Caki2 (cell line): ENCODE measurements around the gene PLK3. TPM values are rescaled to one million over a fixed set of nuclear protein-coding genes. Genes with fewer than 3 reads are reported as not detected.
"Not testable (repeated sequence)": the region's sequence is repeated elsewhere in the genome, so short reads cannot be mapped to it uniquely, and the experiment has no call there.

ENCODE experiments used
- DNase-seq: peaks from one replicate; pipeline ENCODE4 v3.0.0-alpha.2; 2015; ENCODE audit warnings: low read depth
- in situ Hi-C: cut with HindIII; loops from 2 replicates; pipeline ENCODE4 v1.10.0; 2016; ENCODE audit warnings: low sequenced_read_pairs, low pct_unique_long_range_greater_than_20kb, mixed read lengths
- total RNA-seq: library from RNA; depleted of rRNA; stranded (reverse); fragments of >200 nt; shearing (Covaris generic); gene quantifications from 2 replicates; pipeline ENCODE4 v1.2.3, GENCODE V29; 2014; ENCODE audit warnings: low replicate concordance

The PLK3 gene
- total RNA-seq, 1 experiment from 2014 or later = 11.7 TPM

DNA sequence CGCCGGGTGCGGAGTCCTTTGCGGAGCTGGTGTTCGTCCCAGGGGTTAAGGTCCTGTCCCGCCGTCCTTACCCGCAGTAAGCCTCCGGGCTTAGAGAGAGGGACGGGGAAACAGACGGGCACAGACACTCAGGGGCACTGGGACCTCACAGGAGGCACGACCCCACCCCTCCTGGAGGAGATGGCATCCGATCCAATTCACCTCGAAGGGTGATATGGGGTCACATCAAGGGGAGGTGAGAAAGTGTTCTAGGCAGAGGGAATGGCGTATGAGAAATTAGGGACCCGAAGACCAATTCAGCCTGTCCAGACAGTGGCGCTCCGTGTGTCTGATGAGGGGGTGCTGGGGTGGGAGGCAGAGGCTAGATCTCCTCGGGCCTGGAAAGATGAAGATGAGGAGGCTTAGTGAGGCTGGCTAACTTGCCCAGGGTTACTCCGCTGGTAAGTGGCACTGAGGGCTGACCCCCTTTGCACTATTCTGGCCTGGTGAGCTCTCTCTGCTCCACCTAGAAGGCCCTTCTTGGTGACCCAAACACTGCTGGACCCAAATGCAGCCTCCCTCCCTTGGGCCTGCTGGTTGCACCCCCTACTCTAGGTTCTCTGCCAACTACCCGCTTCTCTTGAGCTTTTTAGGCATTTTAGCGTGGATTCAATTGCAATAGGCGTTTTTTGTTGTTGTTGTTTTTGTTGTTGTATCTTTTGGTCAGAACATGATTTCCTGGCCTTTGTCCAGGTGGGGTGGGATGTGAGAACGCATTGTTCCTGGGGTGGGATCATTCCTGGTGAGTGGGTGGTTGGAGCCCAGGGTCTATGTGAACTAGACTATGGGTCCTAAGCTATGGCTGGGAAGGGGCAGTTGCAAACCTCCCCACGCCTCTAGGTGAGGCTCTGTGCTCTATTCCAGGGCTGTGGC, 20.4 kb downstream of the PLK3 start:
- no peak for DNase-seq
- in situ Hi-C loops = no loop called here

DNA sequence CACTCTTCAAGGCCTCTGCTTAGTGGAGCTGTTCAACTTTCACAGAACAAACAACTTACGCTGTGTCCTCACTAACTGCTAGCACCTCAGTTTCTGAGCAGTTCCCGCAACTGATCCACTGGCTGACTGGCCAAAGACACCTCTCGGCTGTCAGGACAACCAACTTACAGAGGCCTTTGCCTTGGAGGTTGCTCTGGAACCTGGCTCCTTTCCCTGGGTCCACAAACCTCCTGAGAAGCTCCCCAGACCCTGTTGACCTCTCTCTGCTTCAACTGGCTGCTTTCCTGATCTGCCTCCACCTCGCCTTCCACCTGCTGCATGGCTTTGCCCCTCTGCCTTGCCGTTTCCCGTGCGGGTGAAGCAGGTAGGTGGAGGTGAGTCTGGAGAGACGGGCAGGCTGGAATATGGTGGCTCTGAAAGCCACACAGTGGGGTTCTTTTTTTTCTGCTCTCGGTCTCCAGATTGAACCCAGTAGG, 21.1 kb downstream of the PLK3 start:
- in situ Hi-C loops = no loop called here
- DNase-seq = no peak

GRCh38 chr1:44822131-44822701, 22.0 kb downstream of the PLK3 start:
- no peak for DNase-seq
- in situ Hi-C loops = no loop called here

- DNase-seq = no peak
- in situ Hi-C loops = no loop called here
Measured at GRCh38 chr1:44822981-44823451, 22.8 kb downstream of the PLK3 start.

- DNase-seq, in situ Hi-C loops: not testable (repeated sequence)
Measured at GRCh38 chr1:44824392-44824791, 24.2 kb downstream of the PLK3 start.

DNA sequence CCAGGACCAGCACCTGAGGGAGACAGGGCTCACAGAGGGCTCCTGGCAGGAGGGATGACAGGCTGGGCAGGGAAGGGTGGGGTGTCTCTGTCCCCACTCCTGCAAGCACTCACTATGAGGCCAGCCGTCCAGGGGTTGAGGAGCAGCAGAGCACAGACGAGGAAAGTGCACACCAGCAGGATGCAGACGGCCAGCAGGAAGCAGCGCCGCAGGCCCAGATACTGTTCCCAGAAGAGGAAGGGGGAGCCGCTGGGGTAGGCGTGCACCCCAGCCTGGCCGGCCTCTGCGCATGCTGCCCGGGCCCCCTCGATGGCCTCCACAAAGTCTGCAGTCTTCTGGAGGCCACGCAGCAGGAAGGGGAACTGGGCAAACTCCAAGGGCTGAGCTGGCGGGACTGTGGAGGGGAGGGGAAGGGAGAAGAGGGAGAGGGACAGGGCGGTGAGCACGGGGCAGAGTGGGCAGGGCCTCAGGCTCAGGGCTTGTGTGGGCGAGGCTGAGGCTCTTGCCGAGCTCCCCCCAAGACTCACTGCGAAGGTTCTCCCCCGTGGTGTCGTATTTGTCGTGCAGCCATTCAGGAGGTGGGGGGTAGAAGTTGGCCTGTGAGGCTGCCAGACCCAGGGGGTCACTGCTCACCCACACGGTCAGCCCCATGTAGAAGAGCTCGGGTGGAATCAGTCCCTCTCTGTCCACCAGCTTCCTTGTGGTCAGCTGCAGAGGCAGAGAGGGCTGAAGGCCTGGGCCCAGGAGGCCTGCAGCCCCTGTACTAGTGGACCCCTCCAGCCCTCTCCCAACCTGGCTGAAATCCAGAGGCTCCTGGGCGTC, 26.4 kb downstream of the PLK3 start:
- DNase-seq = no peak
- in situ Hi-C loops = no loop called here

DNA sequence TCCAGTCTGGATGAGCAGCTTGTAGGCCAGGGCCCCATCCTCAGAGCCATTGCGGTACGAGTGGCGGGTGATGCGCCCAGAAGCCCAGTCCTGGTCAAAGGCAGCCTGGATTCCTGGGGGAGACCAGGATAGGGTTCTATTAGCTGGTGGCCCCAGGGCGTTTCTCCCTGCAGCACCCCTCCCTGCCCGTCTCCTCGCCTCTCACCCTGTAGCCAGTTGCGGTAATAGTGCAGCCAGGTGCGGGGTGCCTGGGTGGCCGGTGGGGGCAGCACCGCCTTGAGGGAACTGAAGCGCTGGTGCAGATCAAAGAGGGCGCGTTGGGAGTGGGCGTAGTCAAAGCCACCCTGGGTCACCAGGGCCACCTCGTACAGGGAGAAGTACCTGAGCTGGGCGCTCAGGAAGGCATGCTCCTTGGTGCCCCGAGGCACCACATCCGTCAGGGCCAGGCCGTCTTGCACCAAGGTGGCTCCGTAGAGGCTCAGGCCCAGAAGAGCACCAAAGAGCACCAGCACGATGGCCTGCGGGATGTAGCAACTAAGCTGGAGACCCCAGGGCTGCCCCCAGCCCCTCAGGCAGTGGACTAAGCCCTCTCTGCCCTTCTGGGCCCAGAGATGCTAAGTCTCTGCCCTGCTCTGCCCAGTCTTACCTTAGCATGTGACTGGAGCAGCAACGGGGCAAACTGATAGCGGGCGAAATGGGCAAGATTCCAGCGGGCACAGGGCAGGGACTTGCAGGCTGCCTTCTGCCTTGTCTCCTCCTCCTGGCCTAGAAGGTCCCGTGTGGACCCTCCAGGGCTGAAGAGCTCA, 27.2 kb downstream of the PLK3 start:
- in situ Hi-C loops = no loop called here
- DNase-seq = no peak

DNA sequence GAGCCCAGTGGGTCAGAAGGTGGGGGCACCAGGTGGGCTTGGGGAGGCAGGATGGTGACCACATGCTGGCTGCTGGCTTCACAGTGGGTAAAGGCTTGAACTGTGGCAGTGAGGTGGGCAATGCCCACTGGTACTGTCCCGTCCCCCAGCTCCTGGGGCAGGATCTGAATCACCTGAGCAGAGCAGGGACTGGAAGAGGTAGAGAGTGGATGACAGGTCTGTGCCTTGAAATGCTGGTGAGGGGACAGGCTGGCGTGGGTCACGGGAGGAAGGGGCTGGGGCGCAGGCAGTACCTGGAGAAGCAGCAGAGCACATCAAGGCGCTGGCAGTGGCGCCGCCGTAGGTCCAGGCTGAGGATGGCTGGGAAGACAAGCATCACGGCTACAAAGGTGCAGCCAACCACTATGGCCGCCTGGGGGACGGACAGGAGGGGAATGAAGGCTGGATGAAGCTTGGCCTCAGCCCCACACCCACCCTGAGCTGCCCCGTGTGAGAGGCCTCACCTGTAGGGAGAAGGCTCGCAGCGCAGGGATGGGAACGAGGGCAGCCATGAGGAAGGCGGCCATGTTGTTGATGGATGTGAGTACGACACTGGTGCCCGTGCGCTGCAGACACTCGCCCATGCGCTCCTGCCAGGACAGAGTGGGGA, 27.9 kb downstream of the PLK3 start:
- no peak for DNase-seq
- in situ Hi-C loops = no loop called here

DNA sequence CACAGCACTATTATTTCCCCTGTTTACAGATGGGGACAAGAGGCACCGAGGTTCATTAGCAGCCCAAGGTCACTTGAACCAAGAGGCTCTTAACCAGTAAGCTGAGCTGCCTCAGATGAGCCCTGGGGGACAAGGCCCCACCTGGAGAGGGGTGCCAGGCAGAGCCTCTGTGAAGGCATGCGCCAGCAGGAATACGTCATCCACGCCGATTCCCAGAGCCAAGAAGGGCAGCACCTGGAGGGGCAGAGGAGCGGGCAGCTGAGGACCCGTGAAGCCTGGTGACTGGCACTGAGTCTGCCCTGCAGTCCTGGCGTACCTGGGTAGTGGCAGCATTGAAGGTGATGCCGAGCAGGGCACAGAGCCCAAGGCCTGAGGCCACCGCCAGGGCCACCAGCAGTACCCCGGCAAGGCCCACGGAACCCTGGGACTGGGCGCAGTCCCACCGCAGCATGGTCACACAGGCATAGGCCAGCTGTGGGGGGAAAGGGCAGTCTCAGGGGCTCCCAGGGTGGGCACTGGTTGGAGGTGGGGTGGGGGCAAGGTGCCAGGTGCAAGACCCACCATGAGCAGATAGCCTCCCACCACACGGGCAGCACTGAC, 28.8 kb downstream of the PLK3 start:
- in situ Hi-C loops = no loop called here
- no peak for DNase-seq

DNA sequence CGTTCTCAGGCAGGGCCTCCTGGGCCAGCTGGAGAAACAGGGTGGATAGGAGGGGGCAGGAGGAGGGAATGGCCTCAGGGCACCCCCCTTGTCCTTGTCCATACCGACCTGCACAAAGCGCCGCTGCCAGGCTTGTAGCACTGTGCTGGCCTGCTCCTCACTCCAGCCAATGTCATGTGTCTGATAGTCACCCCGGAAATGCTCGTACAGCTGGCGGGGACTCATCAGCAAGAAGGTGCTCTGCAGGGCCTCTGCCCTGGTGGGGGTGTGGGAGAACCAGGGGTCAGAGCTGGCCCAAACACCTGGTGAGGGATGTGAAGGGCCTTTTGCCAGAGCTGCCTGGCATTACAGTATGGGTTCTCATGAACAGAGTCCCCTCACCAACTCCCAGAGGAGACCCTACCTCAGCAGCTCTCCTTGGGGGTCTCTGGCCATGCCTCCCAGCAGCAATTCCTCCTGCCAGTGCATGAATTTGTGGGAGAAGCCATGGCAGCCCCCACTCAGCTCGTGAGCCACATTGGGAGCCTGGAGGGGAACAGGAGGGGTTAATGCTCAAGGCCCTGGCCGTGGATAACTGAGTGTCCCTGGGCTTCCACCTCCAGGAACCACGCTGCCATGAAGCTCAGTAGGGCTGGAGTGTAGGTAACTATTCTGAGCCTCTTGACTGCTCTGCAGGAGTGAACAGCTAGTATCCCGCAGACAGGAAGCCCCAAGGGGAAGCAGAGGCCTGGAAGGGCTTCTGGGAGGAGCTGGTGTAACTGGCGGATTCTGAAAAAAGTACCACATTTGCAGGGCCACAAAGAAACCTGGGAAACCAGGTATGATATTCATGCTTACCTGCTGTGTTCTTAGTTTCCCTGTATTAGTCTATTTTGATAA, 29.6 kb downstream of the PLK3 start:
- in situ Hi-C loops = no loop called here
- DNase-seq = no peak

DNA sequence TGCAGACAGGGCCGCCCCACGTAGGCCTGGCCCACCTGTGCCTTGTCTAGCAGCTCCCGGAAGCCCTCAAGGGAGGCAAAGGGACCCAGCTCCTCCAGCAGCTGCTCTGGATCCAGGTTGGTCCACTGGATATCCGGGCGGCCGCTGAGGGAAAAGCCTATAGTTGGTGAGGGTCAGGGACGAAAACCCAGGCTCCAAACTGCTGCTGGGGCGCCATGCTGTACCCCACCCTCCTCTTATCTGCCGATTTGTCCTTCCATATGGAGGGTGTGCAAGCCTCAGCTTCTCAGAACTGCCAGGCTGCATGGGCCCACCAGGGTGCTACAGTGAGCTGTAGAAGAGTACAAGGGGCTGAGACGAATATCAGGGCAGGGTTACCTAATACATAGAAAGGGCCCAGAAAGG, 30.7 kb downstream of the PLK3 start:
- in situ Hi-C loops = no loop called here
- DNase-seq = no peak

GRCh38 chr1:44831516-44831915, 31.3 kb downstream of the PLK3 start:
- no peak for DNase-seq
- in situ Hi-C loops = no loop called here

DNA sequence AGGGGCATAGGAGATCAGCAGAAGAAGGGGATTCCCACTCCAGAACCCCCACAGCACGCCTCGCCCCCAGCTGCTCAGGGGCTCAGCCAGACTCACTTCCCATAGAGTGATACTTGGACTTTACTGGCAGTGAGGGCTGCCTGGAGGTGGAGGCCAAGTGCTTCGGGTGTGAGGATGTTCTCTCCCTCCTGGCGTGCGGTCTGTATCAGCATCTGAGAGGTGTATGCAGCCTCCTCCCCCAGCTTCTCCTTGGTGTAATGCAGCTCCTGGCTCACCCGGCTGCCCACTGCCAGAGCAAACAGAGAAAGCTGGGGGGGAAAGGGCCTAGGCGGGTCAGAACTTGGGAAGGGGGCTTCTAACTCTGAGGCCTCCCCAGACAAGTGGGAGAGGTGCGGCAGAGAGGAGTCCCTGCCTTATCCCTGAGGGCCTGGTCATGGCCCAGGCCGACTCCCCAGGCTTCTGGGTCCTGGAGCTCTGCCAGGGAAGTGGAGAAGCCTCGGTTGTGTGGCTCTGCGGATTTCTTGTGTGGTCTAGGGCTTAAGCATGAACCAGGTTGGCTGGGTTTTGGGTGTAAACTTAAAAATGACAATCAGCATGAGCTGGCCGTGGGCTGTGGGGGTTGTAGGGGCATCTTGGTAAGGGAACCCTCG, 32.0 kb downstream of the PLK3 start:
- DNase-seq = no peak
- in situ Hi-C loops = no loop called here

DNA sequence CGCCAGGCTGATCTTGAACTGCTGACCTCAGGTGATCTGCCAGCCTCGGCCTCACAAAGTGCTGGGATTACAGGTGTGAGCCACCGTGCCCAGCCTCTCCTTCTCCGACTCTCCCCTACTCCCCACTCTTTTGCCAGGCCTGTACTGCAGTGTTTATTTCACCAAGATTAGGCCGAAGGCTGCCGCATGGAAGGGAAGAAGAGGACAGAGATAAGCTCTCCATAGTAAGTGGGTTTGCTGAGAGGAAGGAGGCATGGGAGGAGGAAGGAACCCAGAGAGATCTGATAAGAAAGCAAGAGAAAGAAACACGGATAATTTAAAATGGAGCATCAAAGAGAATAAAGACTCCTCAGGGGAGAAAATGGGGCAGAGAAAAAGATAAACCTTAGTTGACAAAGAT, 34.2 kb downstream of the PLK3 start:
- in situ Hi-C loops = no loop called here
- no peak for DNase-seq

DNA sequence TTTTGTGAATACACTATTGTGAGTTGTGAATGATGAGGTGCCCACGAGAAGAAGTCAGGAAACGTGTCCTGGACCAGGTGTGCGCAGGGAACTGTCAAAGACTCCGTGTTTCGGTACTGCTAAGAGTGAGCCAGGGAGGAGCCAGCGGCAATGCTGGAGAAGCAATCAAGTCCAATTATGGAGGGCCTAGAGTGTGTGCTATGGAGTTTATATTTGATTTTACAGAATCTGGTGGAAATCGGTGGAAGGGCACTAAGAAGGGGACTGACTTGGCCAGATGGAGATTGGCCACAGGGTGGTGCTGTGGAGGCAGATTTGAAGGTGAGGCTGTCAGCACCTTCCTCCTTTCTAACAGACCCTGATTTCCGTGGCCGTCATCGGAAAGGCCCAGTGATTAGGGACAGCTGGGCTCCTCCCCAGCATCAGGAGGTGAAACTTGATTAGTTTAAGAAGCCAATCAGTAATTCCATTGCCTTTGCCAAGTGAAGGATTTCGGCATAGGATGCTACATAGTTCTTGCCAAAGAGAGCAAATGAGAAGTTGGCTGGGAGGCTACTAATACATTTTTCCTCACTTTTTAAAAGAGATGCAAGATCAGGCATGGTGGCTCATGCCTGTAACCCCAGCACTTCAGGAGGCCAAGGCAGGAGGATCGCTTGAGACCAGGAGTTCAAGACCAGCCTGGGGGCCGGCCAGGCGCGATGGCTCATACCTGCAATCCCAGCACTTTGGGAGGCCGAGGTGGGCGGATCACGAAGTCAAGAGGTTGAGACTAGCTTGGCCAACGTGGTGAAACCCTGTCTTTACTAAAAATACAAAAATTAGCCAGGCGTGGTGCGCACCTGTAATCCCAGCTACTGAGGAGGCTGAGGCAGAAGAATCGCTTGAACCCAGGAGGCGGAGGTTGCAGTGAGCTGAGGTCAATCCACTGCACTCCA, 35.8 kb downstream of the PLK3 start:
- DNase-seq = peak; percentile 53
- in situ Hi-C loops = no loop called here
